Upper lobe of left lung (tissue), 6 donors: ENCODE results near the gene CACHD1. TPM values are rescaled to one million over a fixed set of nuclear protein-coding genes. Genes with fewer than 3 reads are reported as not detected.

Source experiments
- ATAC-seq, 2 donors: fragments of 200-7000 bp; cut with Tn5 transposase; one replicate each; pipeline ENCODE4 v1.9.1; 2022; ENCODE audit warnings: mild to moderate bottlenecking in 2 of 2, moderate library complexity in 2 of 2; ENCODE audit not compliant: low FRiP score in 2 of 2
- DNase-seq, 2 donors: peaks; one replicate each; pipeline ENCODE4 v3.0.0-alpha.2; 2019 to 2020
- H3K27ac ChIP-seq, 4 donors: fragments of 200-600 bp; sonication (generic); one replicate each; pipeline ENCODE4 v1.5.1; 2016 to 2019
- H3K27me3 ChIP-seq, 4 donors: fragments of 200-600 bp; sonication (generic); one replicate each; pipeline ENCODE4 v1.5.1; 2017 to 2019
- H3K36me3 ChIP-seq, 4 donors: fragments of 200-600 bp; sonication (generic); one replicate each; pipeline ENCODE4 v1.5.1; 2016 to 2019
- H3K4me1 ChIP-seq, 4 donors: fragments of 200-600 bp; sonication (generic); one replicate each; pipeline ENCODE4 v1.5.1; 2018 to 2019
- H3K4me3 ChIP-seq, 4 donors: fragments of 200-600 bp; sonication (generic); one replicate each; pipeline ENCODE4 v1.5.1; 2017 to 2019; ENCODE audit warnings: mild to moderate bottlenecking in 2 of 4, moderate library complexity in 1 of 4
- H3K9me3 ChIP-seq, 4 donors: fragments of 200-600 bp; sonication (generic); one replicate each; pipeline ENCODE4 v1.5.1; 2018 to 2019
- EP300 ChIP-seq, 4 donors: sonication (generic); formaldehyde crosslinking; IDR thresholded peaks; one replicate each; pipeline ENCODE4 v1.5.1; 2017; ENCODE audit warnings: antibody characterized with exemption in 4 of 4, control low read depth in 2 of 4
- POLR2A ChIP-seq, 4 donors: fragments of 450-650 bp; IDR thresholded peaks; one replicate each; pipeline ENCODE4 v1.5.1; 2016 to 2017; ENCODE audit warnings: antibody characterized with exemption in 4 of 4, mild to moderate bottlenecking in 2 of 4
- POLR2AphosphoS5 ChIP-seq, 2 donors: sonication (generic); formaldehyde crosslinking; IDR thresholded peaks; one replicate each; pipeline ENCODE4 v1.5.1; 2017; ENCODE audit warnings: antibody characterized with exemption in 2 of 2
- WGBS, 2 donors: methylation state at CpG; one replicate each; pipeline ENCODE4 v1.1.5; 2017 to 2018; 5-methylcytosine and 5-hydroxymethylcytosine counted together
- total RNA-seq, 6 donors: library from RNA; depleted of rRNA in 4 of 6; stranded (reverse); fragments of >200 nt in 4 of 6; gene quantifications; one replicate each; pipeline versions ENCODE4 v1.1.0 to v1.2.1, GENCODE V29; 2016 to 2021
- TF ChIP-seq, protein P1 (sequence below), 6 experiments: fragments of 450-650 bp in 4 of 6; fragments of 200-600 bp in 2 of 6; sonication (generic) in 2 of 6; IDR thresholded peaks; one replicate each; pipeline ENCODE4 v1.5.1; 2016 to 2019; ENCODE audit warnings: antibody characterized with exemption in 6 of 6
- donor health status: DM: no; HTN: no; CAD: no; lungs with moderate emphysema.
- donor health status: DM: no; HTN: yes; CAD: no; lungs with severe emphysema.

The CACHD1 gene
- total RNA-seq, 6 donors from 2014 or later, result 7.3 to 26.3 (median 22.9) TPM

- no peak overlapping the region for H3K4me3 ChIP-seq
- no peaks in the 10 kb centered on the region for H3K4me1 ChIP-seq
- ATAC-seq, result no peak
- no peaks in the 10 kb centered on the region for H3K27me3 ChIP-seq
- H3K36me3 ChIP-seq, result no peaks in the 10 kb centered on the region
- 76 to 84% methylated on average over 5 of the region's 5 CpGs for WGBS, 2 donors
- H3K27ac ChIP-seq, result no peak overlapping the region
- no peaks in the 10 kb centered on the region for H3K9me3 ChIP-seq
- no peak for DNase-seq
- TF ChIP-seq POLR2AphosphoS5 (IDR thresholded peaks at IDR 0.05), result no peak
- TF ChIP-seq, protein P1, sequence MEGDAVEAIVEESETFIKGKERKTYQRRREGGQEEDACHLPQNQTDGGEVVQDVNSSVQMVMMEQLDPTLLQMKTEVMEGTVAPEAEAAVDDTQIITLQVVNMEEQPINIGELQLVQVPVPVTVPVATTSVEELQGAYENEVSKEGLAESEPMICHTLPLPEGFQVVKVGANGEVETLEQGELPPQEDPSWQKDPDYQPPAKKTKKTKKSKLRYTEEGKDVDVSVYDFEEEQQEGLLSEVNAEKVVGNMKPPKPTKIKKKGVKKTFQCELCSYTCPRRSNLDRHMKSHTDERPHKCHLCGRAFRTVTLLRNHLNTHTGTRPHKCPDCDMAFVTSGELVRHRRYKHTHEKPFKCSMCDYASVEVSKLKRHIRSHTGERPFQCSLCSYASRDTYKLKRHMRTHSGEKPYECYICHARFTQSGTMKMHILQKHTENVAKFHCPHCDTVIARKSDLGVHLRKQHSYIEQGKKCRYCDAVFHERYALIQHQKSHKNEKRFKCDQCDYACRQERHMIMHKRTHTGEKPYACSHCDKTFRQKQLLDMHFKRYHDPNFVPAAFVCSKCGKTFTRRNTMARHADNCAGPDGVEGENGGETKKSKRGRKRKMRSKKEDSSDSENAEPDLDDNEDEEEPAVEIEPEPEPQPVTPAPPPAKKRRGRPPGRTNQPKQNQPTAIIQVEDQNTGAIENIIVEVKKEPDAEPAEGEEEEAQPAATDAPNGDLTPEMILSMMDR (IDR thresholded peaks at IDR 0.05), result no peak
- no peak for TF ChIP-seq EP300 (IDR thresholded peaks at IDR 0.05)
- TF ChIP-seq POLR2A (IDR thresholded peaks at IDR 0.05), result no peak
Measured at GRCh38 chr1:64459743-64460142, 10.2 kb upstream of the CACHD1 start.

- 81 to 93% methylated on average over 7 of the region's 7 CpGs for WGBS, 2 donors
- no peaks in the 10 kb centered on the region for H3K36me3 ChIP-seq
- no peak overlapping the region for H3K27ac ChIP-seq
- TF ChIP-seq EP300 (IDR thresholded peaks at IDR 0.05) (no peak), POLR2AphosphoS5 (IDR thresholded peaks at IDR 0.05) (no peak), POLR2A (IDR thresholded peaks at IDR 0.05) (no peak)
- TF ChIP-seq, protein P1 (IDR thresholded peaks at IDR 0.05), result no peak
- no peaks in the 10 kb centered on the region for H3K9me3 ChIP-seq
- peaks cover 0 to 20% (median 10%) of the 10 kb centered on the region in 4 donors for H3K4me1 ChIP-seq
- DNase-seq (no peak), ATAC-seq (no peak)
- no peak overlapping the region for H3K4me3 ChIP-seq
- H3K27me3 ChIP-seq, result peaks cover 0 to 11% (median 2%) of the 10 kb centered on the region in 4 donors
Measured at GRCh38 chr1:64466033-64466432, 3.9 kb upstream of the CACHD1 start.

GRCh38 chr1:64469116-64469976 is 583 bp upstream of the CACHD1 start:
- H3K4me3 ChIP-seq, result peak overlapping the region; percentile 68 to 84 (median 82)
- no peaks in the 10 kb centered on the region for H3K9me3 ChIP-seq
- H3K27me3 ChIP-seq, result peaks cover 0 to 11% (median 2%) of the 10 kb centered on the region in 4 donors
- peaks cover 1 to 35% (median 20%) of the 10 kb centered on the region in 4 donors for H3K4me1 ChIP-seq
- TF ChIP-seq POLR2A (IDR thresholded peaks at IDR 0.05) (no peak), EP300 (IDR thresholded peaks at IDR 0.05) (no peak), POLR2AphosphoS5 (IDR thresholded peaks at IDR 0.05) (no peak)
- TF ChIP-seq, protein P1 (IDR thresholded peaks at IDR 0.05), result no peak
- DNase-seq (peak in 1 of 2 donors; percentile 50), ATAC-seq (peak; percentile 7 to 16)
- H3K27ac ChIP-seq, result peak overlapping the region; percentile 77 to 89 (median 82)
- 14 to 22% methylated on average over 19 to 28 of the region's 28 CpGs for WGBS, 2 donors
- no peaks in the 10 kb centered on the region for H3K36me3 ChIP-seq

GRCh38 chr1:64470665-64471217 is 812 bp downstream of the CACHD1 start:
- DNase-seq (peak; percentile 29 to 90), ATAC-seq (peak; percentile 44 to 69)
- H3K4me3 ChIP-seq, result peak overlapping the region; percentile 68 to 84 (median 82)
- 0 to 1% methylated on average over 14 to 37 of the region's 43 CpGs for WGBS, 2 donors
- H3K4me1 ChIP-seq, result peaks cover 14 to 48% (median 33%) of the 10 kb centered on the region in 4 donors
- peaks cover 0 to 11% (median 2%) of the 10 kb centered on the region in 4 donors for H3K27me3 ChIP-seq
- TF ChIP-seq POLR2A (IDR thresholded peaks at IDR 0.05), result no peak
- no peak for TF ChIP-seq EP300 (IDR thresholded peaks at IDR 0.05)
- no peak for TF ChIP-seq POLR2AphosphoS5 (IDR thresholded peaks at IDR 0.05)
- TF ChIP-seq, protein P1 (IDR thresholded peaks at IDR 0.05), result no peak
- H3K9me3 ChIP-seq, result no peaks in the 10 kb centered on the region
- H3K27ac ChIP-seq, result peak overlapping the region; percentile 77 to 89 (median 82)
- H3K36me3 ChIP-seq, result no peaks in the 10 kb centered on the region
